Neural progenitor cell (in vitro differentiated cells): ENCODE data around the gene VEPH1.

ENCODE experiments used
- EZH2phosphoT487 ChIP-seq: fragments of 200-600 bp; sonication (generic); IDR thresholded peaks from 2 replicates; pipeline ENCODE4 v1.6.1; 2017; ENCODE audit warnings: antibody characterized with exemption
- TF ChIP-seq, protein P1 (sequence below): fragments of 200-600 bp; sonication (generic); IDR thresholded peaks from 2 replicates; pipeline ENCODE4 v1.5.1; 2017; ENCODE audit warnings: antibody characterized with exemption, mild to moderate bottlenecking

DNA sequence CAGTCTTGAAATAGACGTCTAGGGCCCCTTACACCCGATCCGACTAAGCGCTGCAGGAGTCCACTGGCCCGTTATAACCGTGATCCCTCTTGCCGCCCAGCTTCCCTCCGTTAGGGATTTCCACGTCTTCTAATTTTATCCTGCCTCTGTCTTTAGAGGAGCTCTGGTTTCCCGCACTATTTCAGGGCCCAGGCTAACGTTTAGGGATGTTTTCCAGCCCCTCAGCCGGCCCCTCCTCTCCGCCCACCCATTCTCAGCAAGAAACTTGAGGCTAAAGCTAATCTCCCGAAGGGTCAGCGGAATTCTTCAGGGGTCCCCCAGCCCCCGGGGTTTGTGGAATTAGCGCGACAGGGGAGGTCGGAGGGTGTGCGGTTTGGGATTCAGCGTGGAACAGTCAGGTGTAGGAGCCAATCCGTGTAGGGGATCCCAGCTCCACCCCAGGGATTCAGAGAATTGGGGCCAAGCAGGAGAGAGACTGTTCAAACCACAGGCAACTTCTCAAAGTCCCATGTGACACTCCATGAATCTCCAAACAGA lies 65.0 kb downstream of the VEPH1 start:
- TF ChIP-seq, protein P1, sequence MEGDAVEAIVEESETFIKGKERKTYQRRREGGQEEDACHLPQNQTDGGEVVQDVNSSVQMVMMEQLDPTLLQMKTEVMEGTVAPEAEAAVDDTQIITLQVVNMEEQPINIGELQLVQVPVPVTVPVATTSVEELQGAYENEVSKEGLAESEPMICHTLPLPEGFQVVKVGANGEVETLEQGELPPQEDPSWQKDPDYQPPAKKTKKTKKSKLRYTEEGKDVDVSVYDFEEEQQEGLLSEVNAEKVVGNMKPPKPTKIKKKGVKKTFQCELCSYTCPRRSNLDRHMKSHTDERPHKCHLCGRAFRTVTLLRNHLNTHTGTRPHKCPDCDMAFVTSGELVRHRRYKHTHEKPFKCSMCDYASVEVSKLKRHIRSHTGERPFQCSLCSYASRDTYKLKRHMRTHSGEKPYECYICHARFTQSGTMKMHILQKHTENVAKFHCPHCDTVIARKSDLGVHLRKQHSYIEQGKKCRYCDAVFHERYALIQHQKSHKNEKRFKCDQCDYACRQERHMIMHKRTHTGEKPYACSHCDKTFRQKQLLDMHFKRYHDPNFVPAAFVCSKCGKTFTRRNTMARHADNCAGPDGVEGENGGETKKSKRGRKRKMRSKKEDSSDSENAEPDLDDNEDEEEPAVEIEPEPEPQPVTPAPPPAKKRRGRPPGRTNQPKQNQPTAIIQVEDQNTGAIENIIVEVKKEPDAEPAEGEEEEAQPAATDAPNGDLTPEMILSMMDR: no peak
- TF ChIP-seq EZH2phosphoT487: no peak
